ENCODE data around the gene PCSK5.

Gene PCSK5

DNA sequence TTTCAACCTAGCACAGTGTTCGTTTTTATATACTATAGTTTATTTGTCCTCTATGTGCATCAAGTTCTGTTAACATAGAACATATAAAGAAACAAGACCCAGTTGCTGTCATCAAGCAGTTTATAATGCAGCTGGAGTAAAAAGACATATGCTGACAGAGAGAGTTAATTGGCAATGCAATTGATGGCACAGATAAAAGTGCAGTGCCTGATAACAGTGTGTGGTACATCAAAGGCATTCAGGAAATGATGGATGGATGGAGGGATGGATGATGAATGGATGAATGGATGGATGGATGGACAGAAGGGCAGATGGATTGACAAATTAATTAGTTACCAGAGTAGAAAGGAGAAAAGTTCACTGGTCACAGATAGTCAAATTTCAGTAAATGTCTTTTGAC is 264.9 kb downstream of the PCSK5 start:
- no peak for DNase-seq

DNA sequence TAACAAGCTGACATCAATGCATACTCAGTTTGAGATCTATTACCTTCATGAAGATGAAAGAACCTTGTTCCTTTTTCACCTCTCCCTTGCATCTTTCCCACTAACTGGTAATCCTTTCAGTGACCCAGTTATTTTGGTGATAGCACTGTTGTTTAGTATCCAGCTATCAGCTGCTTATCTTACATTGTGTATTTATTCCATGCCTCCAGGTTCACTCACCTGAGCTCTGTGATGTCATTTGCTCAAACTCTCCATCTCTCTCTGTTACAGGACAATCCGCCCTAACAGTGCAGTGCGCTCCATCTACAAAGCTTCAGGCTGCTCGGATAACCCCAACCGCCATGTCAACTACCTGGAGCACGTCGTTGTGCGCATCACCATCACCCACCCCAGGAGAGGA is 268.2 kb downstream of the PCSK5 start:
- DNase-seq: no peak

GRCh38 chr9:76159293-76159926 is 268.9 kb downstream of the PCSK5 start:
- DNase-seq: no peak

GRCh38 chr9:76161106-76161505 is 270.6 kb downstream of the PCSK5 start:
- DNase-seq: no peak

DNA sequence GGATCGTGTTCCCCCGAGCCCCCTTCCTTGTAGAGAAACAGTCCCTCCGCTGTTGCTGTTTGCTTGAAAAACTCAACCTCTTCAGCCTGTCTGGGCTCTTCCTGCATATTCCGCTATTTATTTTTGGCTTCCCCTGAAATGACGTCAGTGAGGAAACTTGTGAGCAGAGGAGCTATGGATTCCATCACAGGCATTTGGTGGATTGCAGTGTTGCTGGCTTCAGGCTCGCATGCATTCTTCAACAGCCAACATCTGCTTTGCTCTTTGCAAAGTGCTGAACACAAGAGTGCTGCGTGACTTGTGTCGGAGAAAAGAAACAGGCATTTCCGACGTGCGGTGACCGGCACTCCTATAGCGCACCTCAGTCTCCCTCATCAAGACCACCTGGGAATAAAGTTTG is 271.1 kb downstream of the PCSK5 start:
- DNase-seq: no peak

DNA sequence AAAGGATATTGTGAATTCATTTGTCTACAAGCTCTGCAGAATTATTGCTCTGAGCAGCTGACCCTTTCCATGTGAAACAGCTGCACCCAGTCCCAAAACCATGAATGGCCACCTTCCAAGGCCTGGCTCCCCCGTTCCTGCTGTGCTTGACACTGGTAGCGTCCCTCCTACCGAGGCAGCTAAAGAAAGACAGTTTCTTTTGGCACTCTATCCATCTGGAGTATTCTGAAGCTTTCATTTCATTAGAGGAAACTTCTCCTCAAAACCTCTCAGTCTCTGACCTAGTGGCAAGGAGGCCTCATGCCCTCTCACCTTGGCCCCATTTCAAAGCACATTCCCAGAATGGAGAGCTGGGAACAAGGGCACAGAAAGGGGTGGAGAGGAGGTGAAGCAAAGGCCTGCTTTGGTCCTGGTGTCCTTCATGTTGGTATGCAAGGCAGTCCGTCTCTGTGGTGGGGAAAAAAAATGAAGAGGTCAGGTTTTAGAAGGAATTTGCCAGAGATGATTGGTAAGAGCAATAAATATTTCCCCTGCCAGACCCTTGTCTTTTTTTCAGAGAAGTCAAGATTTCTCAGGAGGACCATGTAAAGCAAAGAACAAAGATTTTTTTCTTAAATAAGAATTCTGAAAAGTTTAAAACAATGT is 271.7 kb downstream of the PCSK5 start:
- DNase-seq: no peak

GRCh38 chr9:76162751-76163500 is 272.5 kb downstream of the PCSK5 start:
- DNase-seq: no peak

- peak; percentile 93 to 95 for DNase-seq
These were observed 276.1 kb downstream of the PCSK5 start for GRCh38 chr9:76166526-76166925.

DNA sequence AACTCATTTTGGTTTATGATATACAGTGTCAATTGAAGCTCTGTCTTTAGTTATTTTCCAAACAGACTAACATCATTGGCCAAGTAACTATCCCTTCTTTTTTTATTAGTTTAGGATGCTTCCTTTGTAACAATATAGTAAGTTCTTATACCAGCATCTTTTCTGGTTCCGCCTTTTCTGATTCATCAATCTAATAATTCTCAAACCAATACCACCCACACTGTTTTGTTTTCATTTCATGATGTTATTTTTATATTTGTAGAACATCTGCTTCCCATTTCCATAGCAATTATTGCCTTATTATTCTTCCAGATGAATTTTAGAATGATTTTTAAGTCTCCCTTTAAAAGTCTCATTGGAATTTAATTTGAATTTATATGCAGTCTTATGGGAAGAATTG is 285.7 kb downstream of the PCSK5 start:
- no peak for DNase-seq

DNA sequence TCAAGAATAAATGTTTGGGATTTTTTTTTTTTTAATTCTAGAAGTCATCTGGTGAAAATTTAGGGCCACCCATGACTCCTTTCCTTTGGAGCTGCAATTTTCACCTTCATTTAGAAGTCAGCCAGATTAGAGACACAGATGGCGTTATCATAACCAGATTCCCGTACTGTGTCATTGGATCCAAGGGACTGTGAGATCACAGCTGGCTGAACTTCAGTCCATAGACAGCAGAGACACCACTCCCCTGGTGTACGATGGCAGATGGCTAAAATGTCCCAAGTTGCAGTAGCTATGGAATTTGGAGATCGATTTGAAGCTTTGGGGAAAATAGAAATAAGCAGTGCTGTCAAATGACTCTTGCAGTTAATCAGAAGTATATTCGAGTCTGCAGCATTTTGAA is 287.5 kb downstream of the PCSK5 start:
- no peak for DNase-seq

GRCh38 chr9:76180541-76180940 is 290.1 kb downstream of the PCSK5 start:
- DNase-seq: no peak

- peak; percentile 35 to 45 for DNase-seq
These were observed 290.7 kb downstream of the PCSK5 start for GRCh38 chr9:76181020-76181641.

DNA sequence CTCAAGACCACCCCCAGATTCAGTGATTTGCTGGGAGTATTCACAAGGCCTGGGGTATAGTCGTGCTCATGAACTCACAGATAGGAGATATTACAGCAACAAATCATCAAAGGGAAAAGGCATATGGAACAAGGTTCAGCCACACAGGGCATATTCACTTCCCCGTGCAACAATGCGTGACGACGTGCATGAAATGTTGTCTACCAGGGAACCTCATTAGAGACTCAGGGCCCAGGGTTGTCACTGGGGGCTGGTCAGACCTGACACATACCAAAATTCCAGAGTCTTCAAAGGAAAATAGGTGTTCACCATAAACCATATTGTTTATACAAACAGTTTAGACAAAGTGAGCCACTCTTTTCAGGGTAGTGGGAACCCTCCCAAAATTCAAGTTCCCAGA is 291.3 kb downstream of the PCSK5 start:
- DNase-seq: no peak

DNA sequence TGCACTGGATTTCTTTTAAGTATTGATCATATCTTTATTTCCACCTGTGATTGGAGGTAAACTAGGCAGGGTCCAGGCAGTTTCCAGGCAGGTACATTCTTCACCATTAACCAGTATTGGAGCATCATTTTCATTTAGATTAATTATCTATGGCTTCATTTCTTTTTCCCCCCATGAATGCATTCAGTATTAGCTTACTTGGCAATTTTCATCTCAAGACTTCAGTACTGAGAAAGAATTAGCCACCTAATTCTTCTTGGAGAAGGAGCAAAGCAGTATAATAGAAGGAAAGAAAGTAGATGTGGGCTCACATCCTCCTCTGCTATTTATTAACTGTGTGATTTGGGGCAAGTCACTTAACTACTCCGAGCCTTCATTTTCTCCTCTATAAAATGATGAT is 295.0 kb downstream of the PCSK5 start:
- DNase-seq: no peak

DNA sequence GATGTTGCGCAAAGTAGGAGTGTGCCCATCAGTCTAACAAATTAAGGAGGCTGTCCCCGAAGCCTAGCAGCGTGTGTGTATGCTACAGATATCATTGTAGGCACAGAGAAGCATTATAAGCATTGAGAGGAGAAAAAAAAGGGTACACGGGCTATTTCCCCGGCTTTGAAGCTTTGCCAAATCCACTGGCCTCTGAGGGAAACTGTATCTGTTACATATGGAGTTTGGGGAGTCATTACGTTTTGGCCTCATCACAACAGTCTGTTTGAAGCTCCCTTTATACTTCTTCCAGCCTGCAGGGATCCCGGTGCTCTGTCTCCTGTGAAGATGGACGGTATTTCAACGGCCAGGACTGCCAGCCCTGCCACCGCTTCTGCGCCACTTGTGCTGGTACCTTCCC is 297.8 kb downstream of the PCSK5 start:
- no peak for DNase-seq

DNA sequence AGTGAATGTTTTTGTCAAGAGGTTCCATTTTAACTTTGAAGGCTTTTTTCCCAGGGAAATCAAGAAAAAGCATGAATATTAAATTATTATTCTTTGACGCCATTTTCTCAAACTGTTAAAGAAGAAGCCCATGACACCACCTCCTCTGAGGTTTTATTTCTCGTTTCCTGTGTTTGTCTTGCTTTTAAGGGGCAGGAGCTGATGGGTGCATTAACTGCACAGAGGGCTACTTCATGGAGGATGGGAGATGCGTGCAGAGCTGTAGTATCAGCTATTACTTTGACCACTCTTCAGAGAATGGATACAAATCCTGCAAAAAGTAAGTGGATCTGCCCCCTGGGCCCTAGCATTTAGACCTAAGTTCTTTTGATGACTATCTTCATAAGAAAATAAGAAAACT is 298.4 kb downstream of the PCSK5 start:
- no peak for DNase-seq

DNA sequence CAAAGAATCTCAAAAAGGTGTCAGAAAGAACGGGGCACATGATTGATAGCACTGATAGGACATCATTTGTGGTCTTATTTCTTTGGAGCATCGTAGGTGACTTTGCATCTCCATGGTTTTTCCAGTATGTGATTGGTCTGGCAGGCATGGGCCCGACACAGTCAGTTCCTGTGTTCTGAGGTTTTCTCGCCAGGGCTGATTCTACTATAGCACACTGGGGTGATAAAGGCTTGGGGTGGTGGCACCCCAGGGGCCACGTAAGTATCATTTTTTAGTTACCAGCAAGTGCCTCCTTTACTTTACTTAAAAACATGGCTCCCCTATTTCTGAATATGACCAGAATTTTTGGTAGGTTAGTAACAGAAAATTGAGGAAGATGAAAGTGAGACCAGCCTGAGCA is 301.0 kb downstream of the PCSK5 start:
- DNase-seq: no peak

DNA sequence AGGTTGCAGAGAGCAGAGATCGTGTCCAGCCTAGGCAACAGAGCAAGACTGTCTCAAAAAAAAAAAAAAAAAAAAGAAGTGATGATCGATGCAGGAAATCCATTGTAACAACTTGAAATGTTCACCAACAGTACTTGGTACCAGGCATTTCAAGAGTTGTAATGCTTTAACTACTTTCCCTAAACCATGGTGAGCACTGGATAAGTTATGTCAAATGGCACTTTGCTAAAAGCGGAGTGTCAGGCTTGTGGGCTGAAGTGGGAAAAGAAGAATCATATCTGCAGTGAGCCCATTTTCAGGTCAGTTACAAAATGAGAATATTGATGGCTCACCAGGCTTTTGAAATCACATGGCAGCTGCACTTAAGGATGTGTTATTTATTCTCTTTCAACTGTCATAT is 301.5 kb downstream of the PCSK5 start:
- no peak for DNase-seq

DNA sequence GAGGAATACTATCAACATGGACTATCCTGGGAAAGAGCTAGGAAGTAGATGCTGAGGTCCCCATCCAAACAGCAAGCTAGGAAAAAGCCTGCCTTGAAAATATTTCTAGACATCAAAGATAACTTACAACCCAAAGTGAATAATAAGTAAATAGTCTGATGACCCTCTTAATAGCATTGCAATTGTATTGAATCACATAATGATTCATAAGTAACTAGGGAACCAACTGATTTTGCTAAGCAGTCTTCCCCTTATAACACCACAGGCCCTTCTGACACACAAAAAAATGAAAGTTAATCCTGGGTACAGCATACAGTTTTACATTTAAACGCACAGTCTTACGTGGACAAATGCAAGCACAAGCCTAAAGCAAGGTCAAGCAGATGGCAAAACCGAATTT is 304.4 kb downstream of the PCSK5 start:
- no peak for DNase-seq

GRCh38 chr9:76198336-76198735 is 307.9 kb downstream of the PCSK5 start:
- no peak for DNase-seq

DNA sequence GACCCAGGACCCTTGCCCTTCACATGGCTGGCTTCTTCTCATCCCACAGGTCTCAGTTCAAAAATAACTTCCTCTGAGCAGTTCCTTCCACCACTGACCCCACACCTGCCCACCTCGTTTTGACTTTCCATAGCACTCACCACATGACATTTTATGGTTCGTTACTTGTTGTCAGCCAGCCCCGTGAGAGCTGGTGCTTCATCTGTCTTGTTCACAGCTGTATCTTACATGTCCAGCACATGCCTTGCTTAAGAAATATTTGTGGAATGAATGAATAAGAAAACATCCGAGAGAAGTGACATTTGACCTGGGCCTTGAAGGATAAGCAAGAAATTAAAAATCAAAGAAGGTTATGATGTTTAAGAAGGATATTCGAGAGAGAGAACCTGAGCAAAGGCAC is 309.8 kb downstream of the PCSK5 start:
- DNase-seq: no peak

- no peak for DNase-seq
These were observed 310.3 kb downstream of the PCSK5 start for GRCh38 chr9:76200745-76201144.

GRCh38 chr9:76203373-76203772 is 312.9 kb downstream of the PCSK5 start:
- peak; percentile 33 to 64 for DNase-seq

- DNase-seq: no peak
These were observed 316.3 kb downstream of the PCSK5 start for GRCh38 chr9:76206821-76207220.
